Measurements from ENCODE around the gene PPP1R2B.
"Not testable (repeated sequence)": the region's sequence is repeated elsewhere in the genome, so short reads cannot be mapped to it uniquely, and the experiment has no call there.

- not testable (repeated sequence) for TF ChIP-seq CTCF (conservative IDR thresholded peaks at IDR 0.05 in 1 of 2, IDR thresholded peaks at IDR 0.05 in 1 of 2; ENCODE audit: low read depth in 1 of 2, low read length in 2 of 2); EZH2 (IDR thresholded peaks at IDR 0.05; ENCODE audit: low read length, missing control alignments)
These were observed 3.0 kb downstream of the PPP1R2B start for GRCh38 chr5:156853055-156853454.
